Right lobe of liver (tissue), 4 donors: ENCODE measurements around the gene DISP3.

Source experiments
- CTCF ChIP-seq, 4 donors: fragments of 200-600 bp in 3 of 4; fragments of 450-650 bp in 1 of 4; IDR thresholded peaks; one replicate each; pipeline versions ENCODE4 v1.5.1 to v1.8.0; 2016 to 2022; ENCODE audit warnings: antibody characterized with exemption in 4 of 4, mild to moderate bottlenecking in 2 of 4
- POLR2A ChIP-seq: fragments of 450-650 bp; IDR thresholded peaks from one replicate; pipeline ENCODE4 v1.6.1; 2017; ENCODE audit warnings: antibody characterized with exemption, mild to moderate bottlenecking
- donor health status: DM: no; HTN: no; CAD: no.
- donor health status: DM: no; HTN: no; CAD: no.
- donor health status: DM: no; HTN: yes; CAD: no.

GRCh38 chr1:11434926-11435325 is 44.0 kb upstream of the DISP3 start:
- TF ChIP-seq CTCF (IDR thresholded peaks at IDR 0.05) = no peak
- TF ChIP-seq POLR2A = no peak
